Erythroblast (primary cell): ENCODE data around the gene TEP1.

Experiments
- DNase-seq, 2 experiments: peaks; one replicate each; lab custom pipeline; 2025; lab: John Stamatoyannopoulos, UW
- GATA1 ChIP-seq: IDR thresholded peaks from 2 replicates; pipeline ENCODE4 v1.6.1; 2011; ENCODE audit warnings: low read depth, mild to moderate bottlenecking, control low read depth, low read length, moderate library complexity
- POLR2A ChIP-seq: IDR thresholded peaks from 2 replicates; pipeline ENCODE4 v1.6.1; 2011; ENCODE audit warnings: mild to moderate bottlenecking, low read length

TEP1 gene

GRCh38 chr14:20419419-20419818 lies 6.1 kb upstream of the TEP1 start:
- TF ChIP-seq GATA1: no peak
- no peak for TF ChIP-seq POLR2A
- DNase-seq: no peak

DNA sequence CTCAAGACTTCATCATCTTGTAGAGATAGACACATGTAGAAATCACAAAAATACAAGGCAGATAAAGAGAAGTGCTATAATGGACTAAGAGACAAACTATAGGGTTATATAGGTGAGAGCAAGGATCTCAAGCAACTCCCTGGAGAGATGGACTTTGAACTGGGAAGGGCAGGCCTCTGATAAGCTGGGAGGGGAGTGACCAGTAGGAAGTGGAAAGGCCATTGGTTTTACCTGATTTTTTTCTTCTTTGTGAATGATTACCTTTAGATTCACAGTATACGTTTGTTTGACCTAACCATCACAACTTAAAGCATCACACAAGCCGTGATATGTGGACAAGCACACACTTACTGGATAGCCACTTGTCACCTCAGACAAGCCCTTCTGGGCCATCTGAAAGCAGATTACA lies 5.2 kb upstream of the TEP1 start:
- peak in 1 of 2 experiments; percentile 43 for DNase-seq
- TF ChIP-seq POLR2A (no peak), GATA1 (no peak)

DNA sequence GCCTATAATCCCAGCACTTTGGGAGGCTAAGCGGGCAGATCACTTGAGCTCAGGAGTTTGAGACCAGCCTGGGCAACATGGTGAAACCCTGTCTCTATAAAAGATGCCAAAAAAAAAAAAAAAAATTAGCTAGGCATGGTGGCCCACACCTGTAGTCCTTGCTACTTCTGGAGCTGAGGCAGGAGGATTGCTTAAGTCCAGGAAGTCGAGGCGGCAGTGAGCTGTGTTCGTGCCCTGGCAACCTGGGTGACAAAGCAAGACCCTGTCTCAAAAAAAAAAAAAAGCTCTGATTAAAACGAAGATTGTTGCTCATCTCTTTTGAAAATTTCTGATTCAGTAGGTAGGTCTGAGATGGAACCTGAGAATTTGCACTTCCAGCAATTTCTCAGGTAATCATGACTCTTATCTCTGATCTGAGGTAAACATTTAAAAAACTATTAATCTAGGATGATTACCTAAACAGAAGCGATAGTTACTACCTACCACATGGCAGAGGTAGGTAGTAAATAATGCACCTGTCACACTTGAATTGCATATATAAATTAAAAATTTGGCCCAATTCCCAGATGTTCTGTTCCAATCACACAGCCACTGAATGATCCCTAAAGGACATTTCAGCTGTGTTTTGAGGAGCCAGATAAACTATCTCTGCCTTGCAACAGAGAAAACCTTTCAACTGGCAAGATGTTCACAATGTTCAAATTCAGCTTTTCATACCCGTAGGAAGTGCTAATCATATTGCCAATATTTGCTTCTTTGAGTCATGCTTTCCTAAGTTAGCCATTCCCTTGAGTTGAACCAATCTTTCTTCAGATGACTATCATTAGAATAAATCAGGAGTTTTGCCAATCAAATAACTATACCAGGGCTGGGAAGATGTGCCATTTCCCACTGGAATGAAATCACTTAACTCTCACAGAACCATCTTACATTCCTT lies 4.2 kb upstream of the TEP1 start:
- no peak for DNase-seq
- TF ChIP-seq POLR2A: no peak
- TF ChIP-seq GATA1: no peak

- DNase-seq: no peak
- TF ChIP-seq POLR2A (no peak), GATA1 (no peak)
Observed at GRCh38 chr14:20416223-20416622, 2.9 kb upstream of the TEP1 start.

- no peak for TF ChIP-seq POLR2A
- no peak for TF ChIP-seq GATA1
- peak; percentile 63 to 75 for DNase-seq
Observed at GRCh38 chr14:20415782-20416206, 2.5 kb upstream of the TEP1 start.

GRCh38 chr14:20413744-20414082 lies 412 bp upstream of the TEP1 start:
- DNase-seq: peak in 1 of 2 experiments; percentile 24

DNA sequence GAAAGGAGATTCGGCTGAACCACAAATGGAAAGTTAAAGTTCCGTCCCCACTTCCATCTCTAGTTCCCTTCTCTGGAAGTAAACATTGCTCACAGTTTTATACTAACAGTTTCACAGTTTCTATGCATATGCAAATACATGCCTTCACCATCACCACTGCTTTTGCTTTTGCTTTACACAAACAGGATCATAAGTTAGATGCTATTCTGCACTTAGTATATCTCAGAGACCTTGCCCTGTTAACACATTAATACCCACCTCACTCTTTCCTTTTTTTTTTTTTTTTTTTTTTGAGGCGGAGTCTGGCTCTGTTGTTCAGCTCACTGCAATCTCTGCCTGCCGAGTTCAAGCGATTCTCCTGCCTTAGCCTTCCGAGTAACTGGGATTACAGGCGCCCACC lies 890 bp downstream of the TEP1 start:
- no peak for DNase-seq
- no peak for TF ChIP-seq POLR2A
- no peak for TF ChIP-seq GATA1

More at GRCh38 chr14:20413744-20414082, 412 bp upstream of the TEP1 start:
- TF ChIP-seq GATA1 (no peak), POLR2A (no peak)

DNA sequence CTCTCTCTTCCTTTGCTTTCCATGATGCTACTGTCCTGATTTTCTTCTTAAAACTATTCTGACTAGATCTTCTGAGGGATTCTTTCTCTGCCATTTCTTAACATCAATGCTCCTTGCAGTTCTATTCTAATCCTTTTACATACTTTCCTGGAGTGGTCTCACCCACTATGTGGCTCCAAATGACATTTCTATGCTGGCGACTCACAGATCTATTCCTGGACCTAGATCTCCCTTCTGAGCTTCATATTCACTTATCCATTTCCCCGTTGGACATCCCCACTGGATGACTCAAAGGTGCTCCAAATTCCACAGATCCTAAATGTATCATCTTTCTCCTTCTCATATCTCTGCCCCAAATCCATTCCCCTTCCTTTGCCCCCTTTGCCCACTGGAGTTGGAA lies 4.1 kb downstream of the TEP1 start:
- no peak for DNase-seq

GRCh38 chr14:20403521-20403920 lies 9.8 kb downstream of the TEP1 start:
- TF ChIP-seq POLR2A: no peak
- TF ChIP-seq GATA1: no peak
- DNase-seq: no peak

More for the DNA sequence above, 4.1 kb downstream of the TEP1 start:
- TF ChIP-seq POLR2A (no peak), GATA1 (no peak)

DNA sequence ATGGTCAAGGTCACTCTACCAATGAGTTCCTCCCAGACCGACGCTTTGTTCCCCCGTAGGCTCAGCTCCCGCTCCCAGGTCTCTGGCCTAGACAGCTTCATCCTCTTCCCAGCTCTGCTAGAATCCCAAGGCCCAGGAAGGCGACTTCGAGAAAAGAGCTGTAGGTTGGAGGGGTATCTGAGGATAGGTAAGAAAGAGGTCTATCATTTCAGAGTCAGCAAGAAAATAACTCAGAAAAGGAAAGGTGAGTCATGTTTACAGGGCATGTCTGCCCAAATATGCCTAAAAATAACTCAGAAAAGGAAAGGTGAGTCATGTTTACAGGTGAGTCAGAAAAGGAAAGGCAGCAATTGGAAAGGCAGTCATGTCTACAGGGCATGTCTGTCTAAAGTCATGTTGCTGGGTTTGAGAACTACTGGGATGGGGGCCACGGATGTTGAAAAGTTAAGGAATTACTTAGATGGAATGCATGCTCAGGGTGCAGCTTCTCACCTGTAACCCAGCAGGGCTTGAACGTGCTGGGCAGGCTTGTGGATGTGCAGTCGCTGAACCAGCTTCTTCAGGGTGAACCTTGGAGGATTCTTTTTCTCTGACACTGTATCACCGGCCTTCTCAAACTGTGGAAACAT lies 12.2 kb downstream of the TEP1 start:
- peak in 1 of 2 experiments; percentile 10 for DNase-seq
- TF ChIP-seq GATA1 (no peak), POLR2A (no peak)

- no peak for DNase-seq
- TF ChIP-seq POLR2A (no peak), GATA1 (no peak)
Observed at GRCh38 chr14:20400589-20400964, 12.7 kb downstream of the TEP1 start.

- TF ChIP-seq POLR2A: no peak
- TF ChIP-seq GATA1: no peak
- no peak for DNase-seq
Observed at GRCh38 chr14:20397511-20397910, 15.8 kb downstream of the TEP1 start.

- no peak for DNase-seq
- no peak for TF ChIP-seq GATA1
- TF ChIP-seq POLR2A: no peak
Observed at GRCh38 chr14:20391505-20391904, 21.8 kb downstream of the TEP1 start.

DNA sequence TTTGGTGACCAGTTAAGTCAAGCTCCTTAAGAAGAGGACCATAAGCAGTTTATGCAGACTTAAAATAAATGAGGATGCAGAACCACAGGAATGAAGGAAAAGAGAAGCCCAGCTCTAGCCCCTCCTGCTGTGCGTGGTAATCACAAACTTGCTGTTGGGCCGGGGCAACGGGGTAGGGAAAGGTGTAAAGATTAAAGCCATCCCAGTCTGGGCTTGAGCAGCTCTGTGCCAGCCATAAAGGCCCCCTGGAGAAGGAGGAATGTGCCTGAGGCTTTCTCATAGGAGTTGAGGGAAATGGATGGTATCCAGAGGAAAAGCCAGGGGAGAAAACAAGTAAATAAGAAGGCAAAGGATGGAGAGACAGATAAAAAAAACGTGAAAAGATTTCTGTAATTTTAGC lies 25.1 kb downstream of the TEP1 start:
- TF ChIP-seq POLR2A: no peak
- no peak for TF ChIP-seq GATA1

More for the DNA sequence above, 25.1 kb downstream of the TEP1 start:
- no peak for DNase-seq
